Activated T-cell treated with anti-CD3 and anti-CD28 coated beads for 48 hours (primary cell): ENCODE results near the gene MRPL20.

ENCODE experiments used
- DNase-seq: peaks from one replicate; pipeline ENCODE4 v3.0.0-alpha.2; 2020; ENCODE audit warnings: low read depth

The MRPL20 gene

GRCh38 chr1:1361233-1361981 lies 45.7 kb downstream of the MRPL20 start:
- no peak for DNase-seq

DNA sequence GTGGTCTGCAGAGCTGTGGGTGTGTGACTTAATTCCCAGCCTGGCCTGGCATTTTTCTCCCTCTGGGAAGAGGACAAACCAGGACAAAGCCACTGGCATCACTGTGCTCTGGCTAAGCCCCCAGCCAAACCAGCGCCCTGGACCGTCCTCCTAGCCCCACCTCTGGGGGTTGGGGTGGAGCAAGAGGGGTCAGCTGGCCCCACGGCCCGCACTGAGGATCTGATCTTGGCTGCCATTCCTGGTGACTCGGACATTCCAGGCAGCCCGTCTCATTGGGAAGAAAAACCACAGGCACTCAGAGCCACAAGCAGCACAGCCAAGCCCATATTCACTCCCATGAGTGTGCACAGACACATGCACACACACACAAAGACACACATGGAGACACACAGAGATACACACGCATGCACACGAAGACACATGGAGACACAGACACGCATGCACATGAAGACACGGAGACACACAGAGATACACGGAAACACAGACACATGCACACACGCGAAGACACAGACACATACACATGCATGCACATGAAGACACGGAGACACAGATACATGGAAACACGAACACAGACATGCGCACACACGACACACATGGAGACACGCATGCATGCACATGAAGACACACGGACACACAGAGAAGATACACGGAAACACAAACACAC lies 46.5 kb downstream of the MRPL20 start:
- DNase-seq, result no peak

DNA sequence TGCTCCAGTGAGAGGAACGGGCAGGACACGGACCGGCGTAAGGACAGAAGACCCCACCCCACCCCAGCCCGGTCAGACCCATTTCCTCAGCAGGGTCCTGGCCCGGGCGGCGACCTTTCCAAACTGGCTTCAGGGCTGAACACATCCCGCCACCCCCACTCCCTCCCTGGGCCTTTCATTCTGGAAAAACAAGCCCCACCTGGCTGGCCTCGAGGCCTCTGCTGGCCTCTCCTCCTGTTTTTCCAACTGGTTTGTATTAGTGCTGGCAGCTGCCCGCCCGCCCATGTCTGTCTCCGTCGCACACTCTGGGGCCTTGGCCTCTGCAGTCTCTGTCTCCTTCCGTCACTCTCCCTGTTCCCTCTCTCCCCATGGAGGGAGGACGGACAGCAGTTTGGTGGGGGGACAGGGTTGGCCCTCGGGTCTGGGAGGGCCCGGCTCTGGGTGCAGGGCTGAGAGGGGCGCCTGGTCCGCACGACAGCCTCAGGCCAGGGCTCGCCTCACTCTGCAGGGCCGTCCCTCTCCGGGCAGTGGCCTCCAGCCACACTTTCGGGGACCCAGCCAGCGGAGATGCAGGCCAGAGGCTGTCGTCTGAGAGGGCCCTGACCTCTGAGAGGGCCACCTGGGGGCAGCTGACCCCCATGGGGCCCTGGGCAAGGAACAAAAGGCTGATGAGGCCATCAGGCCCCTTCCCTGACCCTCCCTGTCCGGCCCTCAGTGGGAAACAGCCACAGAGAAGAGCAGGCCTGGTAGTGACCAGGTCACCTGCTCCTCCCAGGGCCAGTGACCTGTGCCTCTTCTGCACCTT lies 47.2 kb downstream of the MRPL20 start:
- DNase-seq, result no peak

GRCh38 chr1:1359308-1359663 lies 47.8 kb downstream of the MRPL20 start:
- no peak for DNase-seq

- DNase-seq, result no peak
Observed at GRCh38 chr1:1358433-1359271, 48.4 kb downstream of the MRPL20 start, which contains the start of gene MXRA8. Gene MXRA8 (minus strand): TSS chr1:1358555. CDS start chr1:1358504, 51 bp downstream.

GRCh38 chr1:1357871-1358432 lies 49.1 kb downstream of the MRPL20 start:
- DNase-seq, result no peak

GRCh38 chr1:1356796-1357401 lies 50.2 kb downstream of the MRPL20 start:
- DNase-seq, result no peak

DNA sequence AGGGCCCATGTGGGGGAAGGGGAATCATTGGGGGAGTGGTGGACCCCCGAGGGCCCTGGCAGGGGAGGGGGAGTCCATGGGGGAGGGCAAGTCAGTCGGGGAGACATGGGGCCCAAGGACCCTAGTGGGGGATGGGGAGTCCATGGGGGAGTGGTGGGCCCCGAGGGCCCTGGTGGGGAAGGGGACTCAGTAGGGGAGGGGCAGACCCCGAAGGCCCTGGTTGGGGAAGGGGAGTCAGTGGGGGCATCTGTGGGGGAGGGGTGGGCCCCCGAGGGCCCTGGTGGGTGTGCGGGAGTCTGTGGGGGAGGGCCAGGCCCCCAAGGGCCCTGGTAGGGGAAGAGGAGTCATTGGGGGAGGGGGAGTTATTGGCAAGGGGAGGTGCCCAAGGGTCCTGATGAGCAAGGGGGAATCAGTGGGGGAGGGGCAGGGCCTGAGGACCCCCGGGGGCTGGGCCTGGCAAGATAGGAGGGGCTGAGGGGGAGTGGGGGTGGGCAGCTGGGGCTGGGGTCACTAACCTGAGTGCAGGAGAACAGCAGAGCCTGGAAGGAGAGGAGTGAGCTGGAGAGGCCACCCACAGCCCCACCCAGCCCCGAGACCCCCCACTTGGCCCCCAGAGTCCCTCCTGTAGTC lies 50.8 kb downstream of the MRPL20 start:
- no peak for DNase-seq

GRCh38 chr1:1355416-1355815 lies 51.7 kb downstream of the MRPL20 start:
- DNase-seq, result no peak

DNA sequence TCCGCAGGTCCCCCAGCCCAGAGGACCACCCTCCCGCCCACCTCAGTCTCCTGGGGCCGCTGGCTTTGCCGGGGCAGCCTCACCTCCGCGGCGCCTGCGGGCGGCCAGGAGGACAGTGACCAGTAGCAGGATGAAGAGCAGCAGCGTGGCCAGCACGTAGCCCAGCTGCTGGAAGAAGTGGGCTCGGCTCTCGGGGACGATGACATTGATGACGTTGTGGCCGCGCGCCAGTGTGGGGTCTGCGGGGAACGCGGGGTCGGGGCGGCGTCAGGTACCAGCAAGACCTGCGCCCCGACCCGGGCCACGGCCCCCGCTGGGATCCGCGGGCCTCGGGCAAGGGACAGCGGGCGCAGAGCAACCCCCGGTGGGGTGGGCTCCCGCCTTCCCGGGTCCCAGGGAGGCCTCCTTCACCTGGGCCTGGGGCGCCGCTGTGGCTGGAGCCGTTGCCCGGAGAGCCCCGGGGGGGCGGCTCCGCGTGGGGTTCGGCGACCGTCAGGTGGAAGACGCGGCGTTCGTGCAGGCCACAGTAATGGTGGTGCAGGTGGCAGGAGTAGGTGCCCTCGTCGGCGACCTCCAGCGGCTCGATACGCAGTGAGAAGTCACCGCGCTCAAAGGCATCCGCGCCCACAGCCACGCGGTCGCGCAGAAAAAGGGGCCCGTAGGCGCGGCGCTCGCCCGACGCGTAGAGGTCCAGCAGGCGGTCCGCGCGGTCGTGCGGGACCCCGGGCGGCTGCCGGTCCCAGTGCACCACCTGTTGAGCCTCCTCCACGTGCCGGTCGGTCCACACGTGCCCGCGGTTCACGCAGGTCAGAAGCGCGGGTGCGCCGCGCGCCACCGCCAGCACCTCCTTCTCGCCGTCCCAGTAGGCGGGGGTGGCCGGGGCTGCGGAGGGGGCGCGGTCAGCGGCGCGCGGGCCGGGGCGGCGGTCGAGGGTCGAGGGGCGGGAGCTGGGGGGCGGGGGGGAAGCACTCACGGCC lies 52.5 kb downstream of the MRPL20 start:
- no peak for DNase-seq

DNA sequence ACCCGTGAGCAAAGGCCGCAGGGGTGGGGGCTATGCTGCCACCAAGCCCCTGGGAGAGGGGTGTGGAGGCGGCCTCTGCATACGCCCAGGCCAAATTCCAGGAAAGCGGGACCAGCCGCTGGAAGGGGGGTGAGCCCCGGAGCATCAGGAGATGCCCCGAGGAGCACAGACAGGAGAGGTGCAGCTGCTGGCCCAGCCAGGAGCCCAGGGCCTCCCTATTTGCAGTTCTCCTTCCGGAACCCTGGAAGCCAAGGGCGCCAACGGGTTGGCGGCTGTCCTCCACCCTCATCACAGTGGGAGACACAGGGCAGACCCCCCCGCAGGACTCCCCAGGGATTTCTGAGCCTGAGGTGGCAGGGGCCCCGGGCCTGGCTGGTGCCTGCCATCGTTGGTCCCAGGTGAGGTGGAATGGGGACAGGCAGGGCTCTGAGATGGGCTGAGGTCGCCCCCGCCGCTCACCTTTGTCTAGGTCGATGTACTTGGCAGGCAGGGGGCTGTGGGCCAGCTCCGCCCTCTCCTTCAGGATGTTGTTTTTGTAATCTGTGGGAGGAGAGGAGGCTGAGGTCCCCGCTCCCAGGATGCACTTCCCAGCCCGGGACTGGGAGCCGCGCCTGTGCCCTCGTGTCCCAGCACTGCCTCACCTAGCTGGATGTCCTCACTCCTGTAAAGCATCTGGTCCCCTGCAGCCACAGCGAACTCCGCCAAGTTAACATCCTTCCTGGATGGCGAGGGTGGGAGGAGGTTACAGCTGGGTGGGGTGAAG lies 53.5 kb downstream of the MRPL20 start:
- no peak for DNase-seq

GRCh38 chr1:1352786-1353388 lies 54.2 kb downstream of the MRPL20 start:
- no peak for DNase-seq
